ENCODE results near the gene RAB6A. TPM values are rescaled to one million over a fixed set of nuclear protein-coding genes. Genes with fewer than 3 reads are reported as not detected.

RAB6A gene
- total RNA-seq, 1 experiment from 2014 or later: 121 TPM

GRCh38 chr11:73655686-73656085 is 105.2 kb downstream of the RAB6A start (continued):
- TF ChIP-seq ELF1 (IDR thresholded peaks at IDR 0.05; ENCODE audit: borderline replicate concordance, low read depth) (no peak), ZFX (IDR thresholded peaks at IDR 0.05) (no peak), POLR2A (IDR thresholded peaks at IDR 0.05; ENCODE audit: borderline replicate concordance, extremely low read depth, insufficient read depth, insufficient read length) (no peak), EZH2phosphoT487 (IDR thresholded peaks at IDR 0.05; ENCODE audit: borderline replicate concordance) (no peak)

- no peak overlapping the region for H3K4me3 ChIP-seq (replicated peaks in 1 of 2; ENCODE audit: low read depth in 1 of 2, low read length in 2 of 2)
- no peaks in the 10 kb centered on the region for H3K9me2 ChIP-seq (ENCODE audit: insufficient read depth)
- ATAC-seq (no peak), DNase-seq (ENCODE audit: low read depth, low spot score) (no peak)
- H3K79me2 ChIP-seq (ENCODE audit: insufficient read depth, low read length): no peaks in the 10 kb centered on the region
- no peaks in the 10 kb centered on the region for H3K9me3 ChIP-seq (ENCODE audit: control insufficient read depth in 1 of 2, insufficient read depth in 1 of 2, low read depth in 1 of 2, low read length in 2 of 2)
- no peaks in the 10 kb centered on the region for H4K20me1 ChIP-seq (ENCODE audit: insufficient read depth)
- no peak for TF ChIP-seq RAD21 (IDR thresholded peaks at IDR 0.05; ENCODE audit: low read depth)
- no peak for TF ChIP-seq ZFX (IDR thresholded peaks at IDR 0.05)
- TF ChIP-seq, protein P1, sequence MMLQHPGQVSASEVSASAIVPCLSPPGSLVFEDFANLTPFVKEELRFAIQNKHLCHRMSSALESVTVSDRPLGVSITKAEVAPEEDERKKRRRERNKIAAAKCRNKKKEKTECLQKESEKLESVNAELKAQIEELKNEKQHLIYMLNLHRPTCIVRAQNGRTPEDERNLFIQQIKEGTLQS (IDR thresholded peaks at IDR 0.05): no peak
- TF ChIP-seq CEBPB (IDR thresholded peaks at IDR 0.05; ENCODE audit: low read depth): no peak
- TF ChIP-seq JUND (IDR thresholded peaks at IDR 0.05): no peak
- TF ChIP-seq TCF7L2 (IDR thresholded peaks at IDR 0.05; ENCODE audit: borderline replicate concordance, extremely low read depth, insufficient read depth, insufficient read length): no peak
- no peak for TF ChIP-seq ELF1 (IDR thresholded peaks at IDR 0.05; ENCODE audit: borderline replicate concordance, low read depth)
- ChIA-PET CTCF (no interaction called here), POLR2A (no interaction called here), RAD21 (ENCODE audit: low non-redundant PET in 1 of 2, low total read pairs in 2 of 2, uncharacterized antibody in 2 of 2, unreplicated experiment in 2 of 2) (interaction anchor here in 1 of 2 experiments (1.7 kb wide), 1 partner anchor 29 kb away, joined by 4 read pairs; no protein-coding TSS in a partner anchor)
- H3K4me1 ChIP-seq (ENCODE audit: control insufficient read depth in 1 of 2, insufficient read depth in 2 of 2, low read length in 2 of 2): peaks cover 17 to 18% of the 10 kb centered on the region in 2 experiments
- no peak overlapping the region for H2AFZ ChIP-seq (ENCODE audit: low read depth, low read length, poor library complexity, severe bottlenecking)
- no peak overlapping the region for H3K9ac ChIP-seq (ENCODE audit: low read length)
- no peaks in the 10 kb centered on the region for H3K27me3 ChIP-seq (ENCODE audit: insufficient read depth, low read length)
- no peak overlapping the region for H3K27ac ChIP-seq (ENCODE audit: low read depth, low read length)
- no peak overlapping the region for H3K4me2 ChIP-seq (ENCODE audit: low read length)
- BruUV-seq (replicated peaks): no TSS peak
- intact Hi-C loops (cut with micrococcal nuclease): no loop called here
- H3K36me3 ChIP-seq (ENCODE audit: control insufficient read depth in 1 of 2, insufficient read depth in 2 of 2, low read length in 2 of 2): no peaks in the 10 kb centered on the region
Measured at GRCh38 chr11:73654482-73655021, 106.3 kb downstream of the RAB6A start.

GRCh38 chr11:73653996-73654395 is 106.9 kb downstream of the RAB6A start:
- ChIA-PET RAD21 (ENCODE audit: low non-redundant PET in 1 of 2, low total read pairs in 2 of 2, uncharacterized antibody in 2 of 2, unreplicated experiment in 2 of 2) (no interaction called here), CTCF (no interaction called here), POLR2A (no interaction called here)
- Histone ChIP-seq H4K20me1 (ENCODE audit: insufficient read depth) (no peaks in the 10 kb centered on the region), H3K36me3 (ENCODE audit: control insufficient read depth in 1 of 2, insufficient read depth in 2 of 2, low read length in 2 of 2) (no peaks in the 10 kb centered on the region), H3K4me2 (ENCODE audit: low read length) (no peak overlapping the region), H3K4me3 (replicated peaks in 1 of 2; ENCODE audit: low read depth in 1 of 2, low read length in 2 of 2) (no peak overlapping the region), H3K27ac (ENCODE audit: low read depth, low read length) (no peak overlapping the region), H3K4me1 (ENCODE audit: control insufficient read depth in 1 of 2, insufficient read depth in 2 of 2, low read length in 2 of 2) (peaks cover 17 to 18% of the 10 kb centered on the region in 2 experiments), H2AFZ (ENCODE audit: low read depth, low read length, poor library complexity, severe bottlenecking) (no peak overlapping the region), H3K9me2 (ENCODE audit: insufficient read depth) (no peaks in the 10 kb centered on the region), H3K27me3 (ENCODE audit: insufficient read depth, low read length) (no peaks in the 10 kb centered on the region), H3K9me3 (ENCODE audit: control insufficient read depth in 1 of 2, insufficient read depth in 1 of 2, low read depth in 1 of 2, low read length in 2 of 2) (no peaks in the 10 kb centered on the region), H3K9ac (ENCODE audit: low read length) (no peak overlapping the region), H3K79me2 (ENCODE audit: insufficient read depth, low read length) (no peaks in the 10 kb centered on the region)
- BruUV-seq (replicated peaks): no TSS peak
- ATAC-seq (no peak), DNase-seq (ENCODE audit: low read depth, low spot score) (no peak)
- TF ChIP-seq SIN3A (IDR thresholded peaks at IDR 0.05; ENCODE audit: low read depth) (no peak), ZBTB33 (IDR thresholded peaks at IDR 0.05; ENCODE audit: extremely low read depth, insufficient replicate concordance, low read length) (no peak), ELF1 (IDR thresholded peaks at IDR 0.05; ENCODE audit: borderline replicate concordance, low read depth) (no peak), TCF7L2 (IDR thresholded peaks at IDR 0.05; ENCODE audit: borderline replicate concordance, extremely low read depth, insufficient read depth, insufficient read length) (no peak)
- intact Hi-C loops (cut with micrococcal nuclease): no loop called here
